HepG2 (cell line): ENCODE data around the gene BEAN1. TPM values are rescaled to one million over a fixed set of nuclear protein-coding genes. Genes with fewer than 3 reads are reported as not detected.

ENCODE experiments used
- ATAC-seq: fragments of 200-7000 bp; cut with Tn5 transposase; 3 replicates; pipeline ENCODE4 v1.9.1; 2020; ENCODE audit warnings: mild to moderate bottlenecking, moderate library complexity
- BruUV-seq: library from RNA; stranded (reverse); fragments of 400-500 nt; replicated peaks from 2 replicates; lab custom pipeline; 2021; lab: Mats Ljungman, UMichigan
- CTCF ChIA-PET: fragments of 300-600 bp; formaldehyde crosslinking; extraction: SDS; loops from one replicate; lab custom pipeline; 2021; ENCODE audit warnings: low total read pairs, inconsistent platforms, low intra/inter-chr PET ratio; lab: Yijun Ruan, JAX
- POLR2A ChIA-PET: fragments of 350-600 bp; sonication (Branson Sonifier 250); formaldehyde crosslinking; loops from one replicate; lab custom pipeline; 2020; ENCODE audit warnings: antibody characterized with exemption, inconsistent platforms; lab: Yijun Ruan, JAX
- DNase-seq: peaks from one replicate; pipeline ENCODE4 v3.0.0-alpha.2; 2015; ENCODE audit warnings: low spot score
- FAIRE-seq: peaks from 3 replicates; lab custom pipeline; 2011; peaks lifted over from hg19 to GRCh38; lab: Jason Lieb, UNC
- H2AFZ ChIP-seq: one replicate; pipeline ENCODE4 v1.6.1; 2011; ENCODE audit warnings: low read length, inconsistent platforms
- H3K27ac ChIP-seq: fragments of 300-600 bp; 3 replicates; pipeline ENCODE4 v1.8.0; 2011; ENCODE audit warnings: mixed run types, mild to moderate bottlenecking, mixed read lengths, low read length, inconsistent platforms; ENCODE audit not compliant: insufficient read depth; ENCODE audit errors: extremely low read length
- H3K27me3 ChIP-seq, 2 experiments: fragments of 200-600 bp in 1 of 2; 2 replicates in 1 of 2; 3 replicates in 1 of 2; pipeline versions ENCODE4 v1.6.0 to v1.8.0; 2011; ENCODE audit warnings: low read length in 2 of 2, mild to moderate bottlenecking in 2 of 2, moderate library complexity in 2 of 2, inconsistent platforms in 1 of 2; ENCODE audit not compliant: insufficient read depth in 2 of 2, control insufficient read depth in 1 of 2
- H3K36me3 ChIP-seq, 2 experiments: fragments of 200-600 bp in 1 of 2; replicated peaks in 1 of 2; 2 replicates in 1 of 2; 3 replicates in 1 of 2; pipeline versions ENCODE4 v1.5.1 to v1.8.0; 2011; ENCODE audit warnings: low read length in 2 of 2, inconsistent platforms in 1 of 2; ENCODE audit not compliant: insufficient read depth in 2 of 2, control insufficient read depth in 1 of 2
- H3K4me1 ChIP-seq: 2 replicates; pipeline ENCODE4 v1.5.1; 2012; ENCODE audit warnings: low read length, inconsistent platforms; ENCODE audit not compliant: insufficient read depth
- H3K4me2 ChIP-seq: 2 replicates; pipeline ENCODE4 v1.6.0; 2011; ENCODE audit warnings: low read depth, low read length, inconsistent platforms
- H3K4me3 ChIP-seq, 3 experiments: fragments of 200-600 bp in 1 of 3; sonication (generic), shearing (Covaris generic) in 1 of 3; replicated peaks in 1 of 3; 2 replicates each; pipeline ENCODE4 v1.5.1; 2011 to 2016; ENCODE audit warnings: low read length in 3 of 3, inconsistent platforms in 2 of 3, low read depth in 2 of 3, mild to moderate bottlenecking in 2 of 3, control low read depth in 1 of 3, mixed read lengths in 1 of 3; ENCODE audit not compliant: insufficient read depth in 1 of 3
- H3K79me2 ChIP-seq: one replicate; pipeline ENCODE4 v1.6.1; 2011; ENCODE audit warnings: low read length, inconsistent platforms; ENCODE audit not compliant: insufficient read depth
- H3K9ac ChIP-seq: 2 replicates; pipeline ENCODE4 v1.6.0; 2011; ENCODE audit warnings: mild to moderate bottlenecking, low read depth, low read length, inconsistent platforms; ENCODE audit not compliant: insufficient read depth
- H3K9me3 ChIP-seq: 2 replicates; pipeline ENCODE4 v1.5.1; 2012; ENCODE audit warnings: mild to moderate bottlenecking, low read length
- H4K20me1 ChIP-seq: 2 replicates; pipeline ENCODE4 v1.6.0; 2011; ENCODE audit warnings: inconsistent platforms, mild to moderate bottlenecking, low read length, moderate library complexity; ENCODE audit not compliant: insufficient read depth
- ATRX ChIP-seq: sonication (generic); formaldehyde crosslinking; IDR thresholded peaks from 2 replicates; pipeline ENCODE4 v1.4.0; 2020; ENCODE audit warnings: missing genetic modification reagents, borderline replicate concordance
- HINFP ChIP-seq: sonication (generic); formaldehyde crosslinking; IDR thresholded peaks from 2 replicates; pipeline ENCODE4 v1.4.0; 2020; ENCODE audit warnings: low read depth, mild to moderate bottlenecking, missing genetic modification reagents
- JUND ChIP-seq: sonication (generic); formaldehyde crosslinking; IDR thresholded peaks from 2 replicates; pipeline ENCODE4 v1.8.0; 2022; ENCODE audit warnings: mild to moderate bottlenecking, missing genetic modification reagents
- KDM2A ChIP-seq: sonication (generic); formaldehyde crosslinking; IDR thresholded peaks from 2 replicates; pipeline ENCODE4 v1.4.0; 2020; ENCODE audit warnings: low read depth, missing genetic modification reagents, borderline replicate concordance
- NR2F6 ChIP-seq, 2 experiments: IDR thresholded peaks; 2 replicates each; pipeline ENCODE4 v1.6.1; 2016; ENCODE audit warnings: antibody characterized with exemption in 1 of 2, mild to moderate bottlenecking in 1 of 2
- PAX8 ChIP-seq: sonication (generic); formaldehyde crosslinking; IDR thresholded peaks from 2 replicates; pipeline ENCODE4 v1.8.0; 2022; ENCODE audit warnings: mild to moderate bottlenecking, missing genetic modification reagents, borderline replicate concordance
- RBFOX2 ChIP-seq: fragments of 200-400 bp; formaldehyde crosslinking; IDR thresholded peaks from 2 replicates; pipeline ENCODE4 v1.6.1; 2017; ENCODE audit warnings: low read depth, mild to moderate bottlenecking, low read length
- SALL2 ChIP-seq: sonication (generic); formaldehyde crosslinking; IDR thresholded peaks from 2 replicates; pipeline ENCODE4 v1.8.1; 2023; ENCODE audit warnings: mild to moderate bottlenecking, missing genetic modification reagents, inconsistent platforms
- TOE1 ChIP-seq: sonication (generic); formaldehyde crosslinking; IDR thresholded peaks from 2 replicates; pipeline ENCODE4 v1.4.0; 2020; ENCODE audit warnings: mild to moderate bottlenecking, missing genetic modification reagents
- ZNF446 ChIP-seq: sonication (generic); formaldehyde crosslinking; IDR thresholded peaks from 2 replicates; pipeline ENCODE4 v1.5.0; 2020; ENCODE audit warnings: mild to moderate bottlenecking, missing genetic modification reagents
- WGBS: methylation state at CpG from one replicate; pipeline ENCODE4 v1.1.6; 2017; ENCODE audit warnings: low lambda C conversion rate; 5-methylcytosine and 5-hydroxymethylcytosine counted together
- in situ Hi-C: cut with HindIII; loops from 2 replicates; pipeline ENCODE4 v1.10.0; 2017; ENCODE audit warnings: low pct_unique_long_range_greater_than_20kb; ENCODE audit not compliant: extremely low pct_ligation_motif_present
- intact Hi-C: fragments of 100-400 bp; cut with micrococcal nuclease; formaldehyde crosslinking; loops from one replicate; pipeline ENCODE4 v1.10.0; 2022; ENCODE audit not compliant: unreplicated experiment
- polyA plus RNA-seq, 8 experiments: library from polyadenylated mRNA; depleted of rRNA in 3 of 8; stranded (reverse) in 7 of 8; unstranded in 1 of 8; fragments of >200 nt; fragmentation: Illumina TruSeq in 4 of 8; extraction: Trizol in 4 of 8; gene quantifications; 2 replicates each; pipeline versions ENCODE4 v1.2.1 to v1.2.3, GENCODE V29; 2011 to 2016; ENCODE audit warnings: low read depth in 4 of 8, missing spikeins in 1 of 8, mixed read lengths in 1 of 8; ENCODE audit not compliant: insufficient read depth in 1 of 8
- total RNA-seq, 5 experiments: library from RNA; depleted of rRNA; stranded (reverse); fragments of >200 nt; fragmentation: Illumina TruSeq; extraction: Trizol; gene quantifications; 2 replicates each; pipeline ENCODE4 v1.2.3, GENCODE V29; 2016; ENCODE audit warnings: low read depth in 1 of 5
- TF ChIP-seq, protein P1 (sequence below): sonication (generic); formaldehyde crosslinking; conservative IDR thresholded peaks from 2 replicates; pipeline ENCODE4 v1.5.0; 2020; ENCODE audit warnings: missing genetic modification reagents
- TF ChIP-seq, protein P2 (sequence below): sonication (generic); formaldehyde crosslinking; IDR thresholded peaks from 2 replicates; pipeline ENCODE4 v1.5.1; 2020; ENCODE audit warnings: missing genetic modification reagents, mild to moderate bottlenecking, borderline replicate concordance
- TF ChIP-seq, protein P3 (sequence below), 2 experiments: sonication (generic) in 1 of 2; formaldehyde crosslinking in 1 of 2; IDR thresholded peaks; 2 replicates each; pipeline versions ENCODE4 v1.5.1 to v1.6.1; 2011 to 2020; ENCODE audit warnings: borderline replicate concordance in 1 of 2, low read depth in 1 of 2, low read length in 1 of 2, mild to moderate bottlenecking in 1 of 2, missing genetic modification reagents in 1 of 2, moderate library complexity in 1 of 2

The BEAN1 gene
- total and polyA plus RNA-seq, 2 of the 13 experiments (the other 11 are each of a cell fraction or from before 2014, with no cell fraction given): 0.53 to 1.4 TPM

DNA sequence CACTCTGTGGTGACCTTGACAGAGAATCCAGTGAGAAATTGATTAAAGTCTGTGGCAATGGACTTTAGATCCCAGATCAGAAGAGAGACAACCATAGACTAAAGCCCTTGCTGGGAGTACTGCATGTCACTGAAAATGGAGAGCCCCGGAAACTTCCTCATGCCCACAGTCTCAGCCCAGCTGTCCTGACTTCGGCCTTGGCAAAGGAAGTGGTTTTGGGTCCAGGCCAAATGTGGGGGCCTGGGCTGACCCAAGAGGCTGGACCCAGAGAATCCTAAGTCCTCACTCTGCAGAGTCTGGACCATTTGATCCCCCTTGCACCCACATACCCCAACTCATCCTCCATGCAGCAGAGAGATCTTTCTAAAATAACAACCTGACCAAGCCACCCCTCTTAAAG, 4.7 kb upstream of the BEAN1 start:
- Histone ChIP-seq H3K27ac (no peak overlapping the region), H3K4me2 (no peak overlapping the region), H3K9ac (no peak overlapping the region), H3K36me3 (no peaks in the 10 kb centered on the region), H2AFZ (no peak overlapping the region), H3K4me3 (no peak overlapping the region), H3K27me3 (peaks cover 11 to 66% of the 10 kb centered on the region in 2 experiments), H3K79me2 (no peaks in the 10 kb centered on the region), H3K4me1 (peaks cover 25% of the 10 kb centered on the region), H4K20me1 (no peaks in the 10 kb centered on the region), H3K9me3 (no peaks in the 10 kb centered on the region)
- DNase-seq (no peak), ATAC-seq (no peak), FAIRE-seq (no peak)
- TF ChIP-seq RBFOX2 (no peak), NR2F6 (IDR thresholded peaks at IDR 0.05) (no peak), NR2F6 (CRISPR knock-in tag; IDR thresholded peaks at IDR 0.05) (no peak), KDM2A (no peak), SALL2 (no peak), JUND (no peak), HINFP (CRISPR knock-in tag) (no peak), TOE1 (CRISPR knock-in tag) (no peak), ATRX (no peak), PAX8 (no peak), ZNF446 (CRISPR knock-in tag) (no peak)
- TF ChIP-seq, protein P1, sequence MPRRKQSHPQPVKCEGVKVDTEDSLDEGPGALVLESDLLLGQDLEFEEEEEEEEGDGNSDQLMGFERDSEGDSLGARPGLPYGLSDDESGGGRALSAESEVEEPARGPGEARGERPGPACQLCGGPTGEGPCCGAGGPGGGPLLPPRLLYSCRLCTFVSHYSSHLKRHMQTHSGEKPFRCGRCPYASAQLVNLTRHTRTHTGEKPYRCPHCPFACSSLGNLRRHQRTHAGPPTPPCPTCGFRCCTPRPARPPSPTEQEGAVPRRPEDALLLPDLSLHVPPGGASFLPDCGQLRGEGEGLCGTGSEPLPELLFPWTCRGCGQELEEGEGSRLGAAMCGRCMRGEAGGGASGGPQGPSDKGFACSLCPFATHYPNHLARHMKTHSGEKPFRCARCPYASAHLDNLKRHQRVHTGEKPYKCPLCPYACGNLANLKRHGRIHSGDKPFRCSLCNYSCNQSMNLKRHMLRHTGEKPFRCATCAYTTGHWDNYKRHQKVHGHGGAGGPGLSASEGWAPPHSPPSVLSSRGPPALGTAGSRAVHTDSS: no peak
- TF ChIP-seq, protein P2, sequence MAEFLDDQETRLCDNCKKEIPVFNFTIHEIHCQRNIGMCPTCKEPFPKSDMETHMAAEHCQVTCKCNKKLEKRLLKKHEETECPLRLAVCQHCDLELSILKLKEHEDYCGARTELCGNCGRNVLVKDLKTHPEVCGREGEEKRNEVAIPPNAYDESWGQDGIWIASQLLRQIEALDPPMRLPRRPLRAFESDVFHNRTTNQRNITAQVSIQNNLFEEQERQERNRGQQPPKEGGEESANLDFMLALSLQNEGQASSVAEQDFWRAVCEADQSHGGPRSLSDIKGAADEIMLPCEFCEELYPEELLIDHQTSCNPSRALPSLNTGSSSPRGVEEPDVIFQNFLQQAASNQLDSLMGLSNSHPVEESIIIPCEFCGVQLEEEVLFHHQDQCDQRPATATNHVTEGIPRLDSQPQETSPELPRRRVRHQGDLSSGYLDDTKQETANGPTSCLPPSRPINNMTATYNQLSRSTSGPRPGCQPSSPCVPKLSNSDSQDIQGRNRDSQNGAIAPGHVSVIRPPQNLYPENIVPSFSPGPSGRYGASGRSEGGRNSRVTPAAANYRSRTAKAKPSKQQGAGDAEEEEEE (CRISPR knock-in tag): no peak
- TF ChIP-seq, protein P3, sequence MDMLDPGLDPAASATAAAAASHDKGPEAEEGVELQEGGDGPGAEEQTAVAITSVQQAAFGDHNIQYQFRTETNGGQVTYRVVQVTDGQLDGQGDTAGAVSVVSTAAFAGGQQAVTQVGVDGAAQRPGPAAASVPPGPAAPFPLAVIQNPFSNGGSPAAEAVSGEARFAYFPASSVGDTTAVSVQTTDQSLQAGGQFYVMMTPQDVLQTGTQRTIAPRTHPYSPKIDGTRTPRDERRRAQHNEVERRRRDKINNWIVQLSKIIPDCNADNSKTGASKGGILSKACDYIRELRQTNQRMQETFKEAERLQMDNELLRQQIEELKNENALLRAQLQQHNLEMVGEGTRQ (IDR thresholded peaks at IDR 0.05; ENCODE audit: low read depth, low read length): no peak
- TF ChIP-seq, protein P3 (CRISPR knock-in tag; IDR thresholded peaks at IDR 0.05; ENCODE audit: borderline replicate concordance): no peak
- in situ Hi-C loops: loop anchor here (25.0 kb wide), 1 partner anchor 440 kb away; no protein-coding TSS in a partner anchor
- intact Hi-C loops: no loop called here
- WGBS: 100% methylated on average over 1 of the region's 2 CpGs
- ChIA-PET CTCF (no interaction called here), POLR2A (interaction anchor here (1.0 kb wide), 1 partner anchor 11 kb away, joined by 5 read pairs; no protein-coding TSS in a partner anchor)
- no TSS peak for BruUV-seq
